Nephron (organoid): ENCODE data around the gene POLR2A.
"Not testable (repeated sequence)": the region's sequence is repeated elsewhere in the genome, so short reads cannot be mapped to it uniquely, and the experiment has no call there.

Source experiments
- H3K27ac Mint-ChIP-seq, 3 experiments: 2 replicates each; pipeline ENCODE4 v1.8.0; 2020; ENCODE audit warnings: mixed read lengths in 3 of 3, mild to moderate bottlenecking in 2 of 3, moderate library complexity in 1 of 3
- H3K27me3 Mint-ChIP-seq: 2 replicates; pipeline ENCODE4 v1.8.0; 2021; ENCODE audit warnings: low read depth, mild to moderate bottlenecking, moderate library complexity, mixed read lengths
- H3K36me3 Mint-ChIP-seq: 2 replicates; pipeline ENCODE4 v1.8.0; 2020; ENCODE audit warnings: low read depth, mixed read lengths
- H3K4me1 Mint-ChIP-seq: 2 replicates; pipeline ENCODE4 v1.8.0; 2020; ENCODE audit warnings: mixed read lengths
- H3K4me3 Mint-ChIP-seq, 3 experiments: 2 replicates each; pipeline ENCODE4 v1.8.0; 2020; ENCODE audit warnings: mild to moderate bottlenecking in 3 of 3, mixed read lengths in 3 of 3, moderate library complexity in 2 of 3
- H3K9me3 Mint-ChIP-seq: 2 replicates; pipeline ENCODE4 v1.8.0; 2020; ENCODE audit warnings: mixed read lengths
- CTCF ChIP-seq, 3 experiments: fragments of 200-600 bp; sonication (generic); IDR thresholded peaks; one replicate each; pipeline ENCODE4 v1.5.0; 2021; ENCODE audit warnings: antibody characterized with exemption in 3 of 3; ENCODE audit not compliant: unreplicated experiment in 3 of 3

POLR2A gene

GRCh38 chr17:7468804-7469389 is 15.3 kb upstream of the POLR2A start:
- H3K27me3 Mint-ChIP-seq, result no peaks in the 10 kb centered on the region
- peaks cover 16% of the 10 kb centered on the region for H3K36me3 Mint-ChIP-seq
- no peak overlapping the region for H3K4me3 Mint-ChIP-seq
- no peaks in the 10 kb centered on the region for H3K9me3 Mint-ChIP-seq
- H3K27ac Mint-ChIP-seq, result peak overlapping the region in 2 of 3 experiments; percentile 27 to 48
- peaks cover 9% of the 10 kb centered on the region for H3K4me1 Mint-ChIP-seq
- TF ChIP-seq CTCF (IDR thresholded peaks at IDR 0.05; ENCODE audit: unreplicated experiment in 3 of 3), result no peak

- not testable (repeated sequence) for H3K4me3 Mint-ChIP-seq, H3K27ac Mint-ChIP-seq, H3K4me1 Mint-ChIP-seq, H3K9me3 Mint-ChIP-seq, H3K27me3 Mint-ChIP-seq
- H3K36me3 Mint-ChIP-seq, result peaks cover 12% of the 10 kb centered on the region
Observed at GRCh38 chr17:7469843-7470242, 14.3 kb upstream of the POLR2A start.

- not testable (repeated sequence) for H3K4me1 Mint-ChIP-seq, H3K27me3 Mint-ChIP-seq, H3K4me3 Mint-ChIP-seq, H3K27ac Mint-ChIP-seq, H3K9me3 Mint-ChIP-seq
- H3K36me3 Mint-ChIP-seq, result peaks cover 11% of the 10 kb centered on the region
Observed at GRCh38 chr17:7470457-7470973, 13.7 kb upstream of the POLR2A start.

GRCh38 chr17:7471729-7472128 is 12.4 kb upstream of the POLR2A start:
- Mint-ChIP-seq H3K4me1 (peaks cover 18% of the 10 kb centered on the region), H3K27me3 (no peaks in the 10 kb centered on the region), H3K9me3 (no peaks in the 10 kb centered on the region), H3K4me3 (no peak overlapping the region), H3K27ac (no peak overlapping the region), H3K36me3 (peaks cover 9% of the 10 kb centered on the region)
- no peak for TF ChIP-seq CTCF (IDR thresholded peaks at IDR 0.05; ENCODE audit: unreplicated experiment in 3 of 3)

GRCh38 chr17:7474767-7475166 is 9.4 kb upstream of the POLR2A start:
- H3K9me3 Mint-ChIP-seq, H3K27me3 Mint-ChIP-seq, H3K36me3 Mint-ChIP-seq, H3K4me3 Mint-ChIP-seq: not testable (repeated sequence)
- Mint-ChIP-seq H3K4me1 (peaks cover 32% of the 10 kb centered on the region), H3K27ac (peak overlapping the region in 1 of 3 experiments; percentile 29)

- Mint-ChIP-seq H3K27me3 (no peaks in the 10 kb centered on the region), H3K4me1 (peaks cover 38% of the 10 kb centered on the region)
Observed at GRCh38 chr17:7475764-7476422, 8.3 kb upstream of the POLR2A start.

GRCh38 chr17:7476494-7476893 is 7.7 kb upstream of the POLR2A start:
- Mint-ChIP-seq H3K27me3 (no peaks in the 10 kb centered on the region), H3K4me1 (peaks cover 44% of the 10 kb centered on the region), H3K4me3 (peak overlapping the region; percentile 80 to 86 (median 81)), H3K27ac (peak overlapping the region; percentile 91 to 96 (median 95)), H3K36me3 (peaks cover 5% of the 10 kb centered on the region), H3K9me3 (no peaks in the 10 kb centered on the region)
- no peak for TF ChIP-seq CTCF (IDR thresholded peaks at IDR 0.05; ENCODE audit: unreplicated experiment in 3 of 3)

More at GRCh38 chr17:7475764-7476422, 8.3 kb upstream of the POLR2A start:
- peak overlapping the region; percentile 91 to 96 (median 95) for H3K27ac Mint-ChIP-seq
- no peak for TF ChIP-seq CTCF (IDR thresholded peaks at IDR 0.05; ENCODE audit: unreplicated experiment in 3 of 3)
- H3K4me3 Mint-ChIP-seq, result peak overlapping the region in 2 of 3 experiments; percentile 80 to 81
- H3K9me3 Mint-ChIP-seq, result no peaks in the 10 kb centered on the region
- H3K36me3 Mint-ChIP-seq, result peaks cover 5% of the 10 kb centered on the region
